ENCODE results near the gene C9orf43. TPM values are rescaled to one million over a fixed set of nuclear protein-coding genes. Genes with fewer than 3 reads are reported as not detected.
A peak's percentile ranks its signal among the peaks of the same experiment; 100 is the strongest.
"Not testable (repeated sequence)": the region's sequence is repeated elsewhere in the genome, so short reads cannot be mapped to it uniquely, and the experiment has no call there.

C9orf43 gene
- total RNA-seq, 6 experiments from 2014 or later, result 0.40 to 1.0 (median 0.50) TPM

- DNase-seq (no peak), ATAC-seq (no peak)
- no peak overlapping the region for H3K27ac ChIP-seq
- no peaks in the 10 kb centered on the region for H3K4me1 ChIP-seq
- no peak overlapping the region for H3K4me3 ChIP-seq
- 58% methylated on average over 3 of the region's 4 CpGs for WGBS (ENCODE audit: insufficient coverage, low coverage, low lambda C conversion rate, missing lambda C conversion rate)
- intact Hi-C loops (cut with DNase I), result no loop called here
- H3K9me3 ChIP-seq, result no peaks in the 10 kb centered on the region
- H3K27me3 ChIP-seq, result no peaks in the 10 kb centered on the region
- H3K36me3 ChIP-seq, result no peaks in the 10 kb centered on the region
- TF ChIP-seq POLR2A (IDR thresholded peaks at IDR 0.05), result no peak
- no peak for TF ChIP-seq CTCF (IDR thresholded peaks at IDR 0.05)
Measured at GRCh38 chr9:113436728-113437515, 26.4 kb downstream of the C9orf43 start.

GRCh38 chr9:113437716-113438115 is 27.2 kb downstream of the C9orf43 start:
- ATAC-seq; H3K4me1 ChIP-seq; H3K36me3 ChIP-seq; H3K4me3 ChIP-seq; H3K9me3 ChIP-seq; DNase-seq; H3K27me3 ChIP-seq; intact Hi-C loops (cut with DNase I); H3K27ac ChIP-seq: not testable (repeated sequence)
- 67% methylated on average over 1 of the region's 1 CpG for WGBS (ENCODE audit: insufficient coverage, low coverage, low lambda C conversion rate, missing lambda C conversion rate)

DNA sequence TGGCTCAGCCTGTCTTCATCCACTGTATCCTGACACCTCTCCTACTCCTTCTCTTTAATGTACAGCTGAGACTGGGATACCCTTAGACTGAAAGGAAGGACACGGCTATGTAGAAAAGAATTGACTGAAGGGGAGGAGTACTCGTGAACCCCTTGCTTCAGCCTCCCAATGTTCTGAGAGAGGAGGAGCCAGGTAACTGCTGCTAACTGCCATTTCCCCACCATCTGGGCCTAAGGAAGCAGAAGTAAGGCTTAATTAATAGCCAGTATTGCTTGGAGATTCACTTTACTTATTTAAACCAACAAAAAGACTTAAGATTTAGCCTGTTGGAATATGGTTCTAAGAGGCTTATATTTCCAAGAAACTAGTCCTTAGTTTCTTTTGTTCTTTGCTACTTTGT is 34.2 kb downstream of the C9orf43 start:
- WGBS (ENCODE audit: insufficient coverage, low coverage, low lambda C conversion rate, missing lambda C conversion rate), result 39% methylated on average over 2 of the region's 2 CpGs
- DNase-seq, result no peak
- Histone ChIP-seq H3K4me1 (peaks cover 0 to 11% (median 3%) of the 10 kb centered on the region in 4 donors), H3K4me3 (no peak overlapping the region), H3K27me3 (no peaks in the 10 kb centered on the region), H3K27ac (no peak overlapping the region), H3K9me3 (no peaks in the 10 kb centered on the region), H3K36me3 (no peaks in the 10 kb centered on the region)
- no peak for ATAC-seq
- intact Hi-C loops (cut with DNase I), result loop anchor here (5.0 to 10.0 kb wide), 2 partner anchors 143 to 220 kb away; no protein-coding TSS in a partner anchor
- TF ChIP-seq CTCF (IDR thresholded peaks at IDR 0.05), result no peak
- no peak for TF ChIP-seq POLR2A (IDR thresholded peaks at IDR 0.05)

DNA sequence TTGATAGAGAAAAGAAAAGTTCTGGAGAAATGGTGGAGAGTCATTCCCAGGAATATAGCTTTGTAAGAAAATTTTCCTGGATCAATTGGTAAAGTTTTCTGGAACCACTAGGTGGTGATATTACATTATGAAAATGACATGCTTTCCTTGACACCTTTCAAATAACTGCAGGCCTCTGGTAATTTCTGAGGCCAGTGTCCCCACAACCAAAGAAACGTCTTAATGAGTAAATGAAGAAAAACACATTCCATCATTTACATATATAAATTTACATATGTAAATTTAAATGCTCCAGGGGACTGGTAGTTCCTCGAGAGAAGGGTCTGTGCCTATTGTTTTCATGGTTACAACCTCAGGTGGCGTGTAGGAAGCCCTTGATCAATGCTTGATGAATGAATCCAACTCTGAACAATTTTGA is 35.8 kb downstream of the C9orf43 start:
- peak overlapping the region in 1 of 3 donors; percentile 25 for H3K27ac ChIP-seq
- no peaks in the 10 kb centered on the region for H3K36me3 ChIP-seq
- 48% methylated on average over 3 of the region's 3 CpGs for WGBS (ENCODE audit: insufficient coverage, low coverage, low lambda C conversion rate, missing lambda C conversion rate)
- H3K27me3 ChIP-seq, result no peaks in the 10 kb centered on the region
- H3K9me3 ChIP-seq, result no peaks in the 10 kb centered on the region
- DNase-seq, result no peak
- TF ChIP-seq CTCF (IDR thresholded peaks at IDR 0.05) (peak; percentile 51 to 76 (median 70)), POLR2A (IDR thresholded peaks at IDR 0.05) (no peak)
- peak; percentile 81 to 92 (median 86) for ATAC-seq
- intact Hi-C loops (cut with DNase I), result loop anchor here (5.0 to 10.0 kb wide), 2 partner anchors 141 to 218 kb away; no protein-coding TSS in a partner anchor
- H3K4me1 ChIP-seq, result peaks cover 0 to 11% (median 3%) of the 10 kb centered on the region in 4 donors
- no peak overlapping the region for H3K4me3 ChIP-seq

GRCh38 chr9:113449376-113449775 is 38.8 kb downstream of the C9orf43 start:
- no peak overlapping the region for H3K27ac ChIP-seq
- H3K27me3 ChIP-seq, result no peaks in the 10 kb centered on the region
- 55% methylated on average over 2 of the region's 2 CpGs for WGBS (ENCODE audit: insufficient coverage, low coverage, low lambda C conversion rate, missing lambda C conversion rate)
- no peak overlapping the region for H3K4me3 ChIP-seq
- TF ChIP-seq CTCF (IDR thresholded peaks at IDR 0.05), result no peak
- no peak for TF ChIP-seq POLR2A (IDR thresholded peaks at IDR 0.05)
- intact Hi-C loops (cut with DNase I), result loop anchor here (2.0 to 10.0 kb wide), 3 partner anchors 138 to 215 kb away; no protein-coding TSS in a partner anchor
- DNase-seq (no peak), ATAC-seq (no peak)
- peaks cover 0 to 11% (median 3%) of the 10 kb centered on the region in 4 donors for H3K4me1 ChIP-seq
- no peaks in the 10 kb centered on the region for H3K9me3 ChIP-seq
- H3K36me3 ChIP-seq, result no peaks in the 10 kb centered on the region
